Omental fat pad (tissue), 4 donors: Measurements from ENCODE around the gene AJAP1. TPM values are rescaled to one million over a fixed set of nuclear protein-coding genes. Genes with fewer than 3 reads are reported as not detected.

Experiments
- ATAC-seq: fragments of 150-250 bp; one replicate; pipeline ENCODE4 v1.9.1; 2016; ENCODE audit warnings: mild to moderate bottlenecking, moderate library complexity; ENCODE audit not compliant: low FRiP score
- DNase-seq: peaks from one replicate; pipeline ENCODE4 v3.0.0-alpha.2; 2019; ENCODE audit warnings: low spot score
- CTCF ChIP-seq, 3 donors: fragments of 450-650 bp; IDR thresholded peaks; one replicate each; pipeline ENCODE4 v1.5.1; 2016 to 2017; ENCODE audit warnings: antibody characterized with exemption in 3 of 3, mild to moderate bottlenecking in 3 of 3, moderate library complexity in 2 of 3
- total RNA-seq, 4 donors: library from RNA; depleted of rRNA; stranded (reverse); fragments of >200 nt; gene quantifications; one replicate each; pipeline ENCODE4 v1.1.0, GENCODE V29; 2016

The AJAP1 gene
- total RNA-seq, 4 donors from 2014 or later = 0.06 to 0.63 (median 0.53) TPM

DNA sequence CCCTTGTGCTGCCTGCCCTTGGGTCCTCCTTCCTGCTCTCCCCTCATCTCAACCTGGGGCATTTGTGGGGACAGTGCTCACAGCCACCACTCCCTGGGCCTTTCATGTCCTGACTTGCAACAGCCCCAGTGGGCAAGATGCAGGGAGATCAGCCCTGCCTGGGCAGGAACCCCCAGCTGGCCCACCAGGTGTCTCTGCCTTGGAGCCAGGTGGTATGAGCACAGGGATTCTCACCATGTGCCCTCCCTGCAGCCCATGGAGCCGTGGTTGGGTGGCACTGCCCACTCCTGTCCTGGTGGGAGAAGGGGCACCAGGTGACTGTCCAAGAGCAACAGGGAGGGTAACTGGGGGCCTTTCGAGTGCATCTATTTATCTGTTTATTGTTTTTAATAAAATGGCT is 100.4 kb downstream of the AJAP1 start:
- no peak for DNase-seq
- ATAC-seq = no peak
- no peak for TF ChIP-seq CTCF (IDR thresholded peaks at IDR 0.05)

GRCh38 chr1:4755301-4755845 is 101.0 kb downstream of the AJAP1 start:
- ATAC-seq (no peak), DNase-seq (no peak)
- no peak for TF ChIP-seq CTCF (IDR thresholded peaks at IDR 0.05)

- TF ChIP-seq CTCF (IDR thresholded peaks at IDR 0.05) = no peak
- no peak for DNase-seq
- no peak for ATAC-seq
Observed at GRCh38 chr1:4755864-4756504, 101.6 kb downstream of the AJAP1 start.

GRCh38 chr1:4756851-4757580 is 102.6 kb downstream of the AJAP1 start:
- no peak for ATAC-seq
- TF ChIP-seq CTCF (IDR thresholded peaks at IDR 0.05) = no peak
- DNase-seq = no peak

DNA sequence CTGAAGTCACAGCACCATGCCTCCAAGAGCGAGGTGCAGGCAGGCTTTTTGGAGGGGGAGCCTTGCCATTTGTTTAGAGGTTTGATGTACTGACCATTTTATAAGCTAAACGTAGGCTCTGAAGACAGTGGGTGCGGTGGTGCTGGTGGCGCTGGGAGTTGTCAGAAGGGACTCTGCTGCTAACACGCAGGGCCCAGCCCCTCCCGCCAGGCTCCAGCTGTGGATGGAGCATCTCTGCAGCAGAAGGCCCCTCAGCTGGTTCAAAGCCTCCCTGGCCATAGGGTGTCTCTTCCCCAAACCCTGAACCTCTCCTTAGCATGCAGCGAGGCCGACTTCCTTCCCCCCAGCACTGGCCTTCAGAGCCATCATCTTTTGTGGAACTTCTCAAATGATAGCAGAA is 105.3 kb downstream of the AJAP1 start:
- TF ChIP-seq CTCF (IDR thresholded peaks at IDR 0.05) = no peak
- DNase-seq = no peak
- no peak for ATAC-seq

DNA sequence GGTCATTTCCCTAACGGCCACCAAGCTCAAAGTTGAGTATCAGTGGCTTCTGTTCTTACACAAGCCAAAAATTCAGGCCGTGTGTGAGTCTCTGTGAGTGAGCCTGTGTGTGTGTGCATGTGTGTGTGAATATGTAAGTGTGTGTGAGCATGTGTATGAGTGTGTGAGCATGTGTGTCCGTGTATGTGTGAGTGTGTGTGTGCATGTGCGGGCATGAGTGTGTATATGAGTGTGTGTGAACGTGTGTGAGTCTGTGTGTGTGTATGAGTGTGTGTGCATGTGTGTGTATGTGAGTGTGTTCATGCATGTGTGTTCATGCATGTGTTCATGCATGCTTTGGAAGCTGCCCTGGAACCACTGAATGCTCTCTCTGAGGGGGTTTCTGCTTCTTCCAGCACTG is 105.7 kb downstream of the AJAP1 start:
- ATAC-seq = no peak
- TF ChIP-seq CTCF (IDR thresholded peaks at IDR 0.05) = no peak
- no peak for DNase-seq

- DNase-seq (no peak), ATAC-seq (no peak)
- TF ChIP-seq CTCF (IDR thresholded peaks at IDR 0.05) = no peak
Observed at GRCh38 chr1:4761324-4761723, 106.9 kb downstream of the AJAP1 start.
